ENCODE results near the gene SART1. TPM values are rescaled to one million over a fixed set of nuclear protein-coding genes. Genes with fewer than 3 reads are reported as not detected.
A peak's percentile ranks its signal among the peaks of the same experiment; 100 is the strongest.

The SART1 gene
- total and polyA plus RNA-seq, 2 donors (not counting 1 experiment from before 2014, with no cell fraction given): 17.4 to 43.3 TPM

GRCh38 chr11:65968600-65969482 is 7.3 kb downstream of the SART1 start:
- H3K4me1 ChIP-seq (ENCODE audit: control insufficient read depth, extremely low read depth, insufficient read depth, low read length): peaks cover 4% of the 10 kb centered on the region
- peaks cover 38% of the 10 kb centered on the region for H3K36me3 ChIP-seq (ENCODE audit: control insufficient read depth, insufficient read depth, low read length)
- no peak overlapping the region for H2AFZ ChIP-seq (ENCODE audit: low read length)
- H3K9me3 ChIP-seq (ENCODE audit: control insufficient read depth, insufficient read depth, low read depth, low read length): no peaks in the 10 kb centered on the region
- DNase-seq (ENCODE audit: low read depth in 2 of 2): no peak
- peaks cover 14% of the 10 kb centered on the region for H3K79me2 ChIP-seq (ENCODE audit: control insufficient read depth, insufficient read depth, low read length)
- H4K20me1 ChIP-seq (ENCODE audit: control insufficient read depth, extremely low read depth, insufficient read depth, low read length): no peaks in the 10 kb centered on the region
- no peaks in the 10 kb centered on the region for H3K27me3 ChIP-seq (ENCODE audit: control insufficient read depth, insufficient read depth, low read length)
- no peak overlapping the region for H3K9ac ChIP-seq (ENCODE audit: insufficient read depth, low read length)
- no peak overlapping the region for H3K27ac ChIP-seq (ENCODE audit: insufficient read depth, low read length)
- no peak overlapping the region for H3K4me3 ChIP-seq (replicated peaks in 1 of 4; ENCODE audit: control extremely low read depth in 1 of 4, insufficient read depth in 1 of 4, low read depth in 3 of 4, low read length in 4 of 4)
- TF ChIP-seq CTCF (conservative IDR thresholded peaks at IDR 0.05 in 1 of 2, IDR thresholded peaks at IDR 0.05 in 1 of 2; ENCODE audit: low read depth in 1 of 2, low read length in 2 of 2) (no peak), EZH2 (IDR thresholded peaks at IDR 0.05; ENCODE audit: low read length, missing control alignments) (no peak)
- no peak overlapping the region for H3K4me2 ChIP-seq (ENCODE audit: extremely low read depth, insufficient read depth, low read length)

- Histone ChIP-seq H3K9me3 (ENCODE audit: control insufficient read depth, insufficient read depth, low read depth, low read length) (no peaks in the 10 kb centered on the region), H3K36me3 (ENCODE audit: control insufficient read depth, insufficient read depth, low read length) (peaks cover 15% of the 10 kb centered on the region), H3K27ac (ENCODE audit: insufficient read depth, low read length) (no peak overlapping the region), H3K79me2 (ENCODE audit: control insufficient read depth, insufficient read depth, low read length) (no peaks in the 10 kb centered on the region), H3K4me3 (replicated peaks in 1 of 4; ENCODE audit: control extremely low read depth in 1 of 4, insufficient read depth in 1 of 4, low read depth in 3 of 4, low read length in 4 of 4) (no peak overlapping the region), H3K4me1 (ENCODE audit: control insufficient read depth, extremely low read depth, insufficient read depth, low read length) (peaks cover 4% of the 10 kb centered on the region), H4K20me1 (ENCODE audit: control insufficient read depth, extremely low read depth, insufficient read depth, low read length) (no peaks in the 10 kb centered on the region), H3K27me3 (ENCODE audit: control insufficient read depth, insufficient read depth, low read length) (no peaks in the 10 kb centered on the region), H3K9ac (ENCODE audit: insufficient read depth, low read length) (no peak overlapping the region), H3K4me2 (ENCODE audit: extremely low read depth, insufficient read depth, low read length) (no peak overlapping the region), H2AFZ (ENCODE audit: low read length) (no peak overlapping the region)
- DNase-seq (ENCODE audit: low read depth in 2 of 2): no peak
- TF ChIP-seq EZH2 (IDR thresholded peaks at IDR 0.05; ENCODE audit: low read length, missing control alignments) (no peak), CTCF (conservative IDR thresholded peaks at IDR 0.05 in 1 of 2, IDR thresholded peaks at IDR 0.05 in 1 of 2; ENCODE audit: low read depth in 1 of 2, low read length in 2 of 2) (no peak)
Observed at GRCh38 chr11:65972116-65972515, 10.6 kb downstream of the SART1 start.

- no peak overlapping the region for H3K4me3 ChIP-seq (replicated peaks in 1 of 4; ENCODE audit: control extremely low read depth in 1 of 4, insufficient read depth in 1 of 4, low read depth in 3 of 4, low read length in 4 of 4)
- H3K79me2 ChIP-seq (ENCODE audit: control insufficient read depth, insufficient read depth, low read length): no peaks in the 10 kb centered on the region
- H3K9me3 ChIP-seq (ENCODE audit: control insufficient read depth, insufficient read depth, low read depth, low read length): no peaks in the 10 kb centered on the region
- H3K9ac ChIP-seq (ENCODE audit: insufficient read depth, low read length): no peak overlapping the region
- no peak overlapping the region for H2AFZ ChIP-seq (ENCODE audit: low read length)
- H3K36me3 ChIP-seq (ENCODE audit: control insufficient read depth, insufficient read depth, low read length): peaks cover 20% of the 10 kb centered on the region
- no peaks in the 10 kb centered on the region for H4K20me1 ChIP-seq (ENCODE audit: control insufficient read depth, extremely low read depth, insufficient read depth, low read length)
- no peak overlapping the region for H3K4me2 ChIP-seq (ENCODE audit: extremely low read depth, insufficient read depth, low read length)
- no peaks in the 10 kb centered on the region for H3K27me3 ChIP-seq (ENCODE audit: control insufficient read depth, insufficient read depth, low read length)
- TF ChIP-seq CTCF (conservative IDR thresholded peaks at IDR 0.05 in 1 of 2, IDR thresholded peaks at IDR 0.05 in 1 of 2; ENCODE audit: low read depth in 1 of 2, low read length in 2 of 2): no peak
- DNase-seq (ENCODE audit: low read depth in 2 of 2): peak; percentile 22 to 58
- peaks cover 4% of the 10 kb centered on the region for H3K4me1 ChIP-seq (ENCODE audit: control insufficient read depth, extremely low read depth, insufficient read depth, low read length)
- no peak overlapping the region for H3K27ac ChIP-seq (ENCODE audit: insufficient read depth, low read length)
Observed at GRCh38 chr11:65973439-65974110, 12.0 kb downstream of the SART1 start.
